Stimulated activated CD4-positive, alpha-beta T cell treated with anti-CD3 and anti-CD28 coated beads, Interleukin-4, amount 100 ng/mL, for 1 hour (primary cell): Measurements from ENCODE around the gene PRR18.

ENCODE experiments used
- DNase-seq: peaks from one replicate; pipeline ENCODE4 v3.0.0-alpha.2; 2020

Gene PRR18

DNA sequence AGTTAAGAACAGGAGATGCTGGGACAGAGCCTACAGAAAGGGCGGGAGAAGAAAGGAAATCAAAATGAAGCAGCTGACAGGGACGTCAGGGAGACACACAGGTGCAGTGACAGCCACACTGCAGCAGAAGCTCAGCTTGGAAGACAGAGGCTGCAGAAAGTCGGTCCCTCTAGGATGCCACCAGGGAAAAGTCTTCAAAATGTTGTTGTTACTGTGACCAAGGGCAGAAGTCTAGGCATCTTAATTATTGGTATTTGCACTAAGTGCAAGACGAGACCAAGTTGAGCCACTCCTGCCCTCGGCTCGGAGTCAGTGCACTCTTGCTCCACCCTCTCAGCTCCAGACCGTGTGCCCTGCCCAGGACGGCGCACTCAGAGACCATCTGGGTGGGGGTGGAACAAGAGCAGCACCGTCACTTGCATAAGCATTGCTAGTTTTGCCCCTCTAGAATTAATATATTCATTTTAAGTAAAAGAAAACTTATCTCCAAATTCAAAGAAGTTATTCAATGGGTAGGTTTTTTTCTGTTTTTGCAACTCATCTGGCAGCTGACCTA, 2.6 kb downstream of the PRR18 start:
- DNase-seq = no peak

DNA sequence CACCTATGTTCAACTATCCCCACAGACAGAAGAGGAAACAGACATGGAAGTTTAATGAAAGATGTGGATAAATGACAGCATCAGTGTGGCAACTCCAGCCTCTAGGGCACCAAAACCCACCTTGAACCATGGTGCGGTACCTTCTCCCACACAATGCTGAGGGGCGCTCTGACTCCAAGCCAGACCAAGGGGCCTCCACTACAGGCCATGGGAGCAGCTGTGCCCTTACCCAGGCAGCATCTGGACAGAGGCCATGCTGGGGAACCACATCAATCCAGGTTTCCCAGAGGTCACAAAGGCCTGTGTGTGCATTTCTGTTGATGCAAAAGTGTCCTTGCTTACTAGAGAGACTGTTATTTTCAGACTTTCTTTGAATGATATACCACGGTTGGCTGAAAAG, 4.1 kb downstream of the PRR18 start:
- DNase-seq = no peak

DNA sequence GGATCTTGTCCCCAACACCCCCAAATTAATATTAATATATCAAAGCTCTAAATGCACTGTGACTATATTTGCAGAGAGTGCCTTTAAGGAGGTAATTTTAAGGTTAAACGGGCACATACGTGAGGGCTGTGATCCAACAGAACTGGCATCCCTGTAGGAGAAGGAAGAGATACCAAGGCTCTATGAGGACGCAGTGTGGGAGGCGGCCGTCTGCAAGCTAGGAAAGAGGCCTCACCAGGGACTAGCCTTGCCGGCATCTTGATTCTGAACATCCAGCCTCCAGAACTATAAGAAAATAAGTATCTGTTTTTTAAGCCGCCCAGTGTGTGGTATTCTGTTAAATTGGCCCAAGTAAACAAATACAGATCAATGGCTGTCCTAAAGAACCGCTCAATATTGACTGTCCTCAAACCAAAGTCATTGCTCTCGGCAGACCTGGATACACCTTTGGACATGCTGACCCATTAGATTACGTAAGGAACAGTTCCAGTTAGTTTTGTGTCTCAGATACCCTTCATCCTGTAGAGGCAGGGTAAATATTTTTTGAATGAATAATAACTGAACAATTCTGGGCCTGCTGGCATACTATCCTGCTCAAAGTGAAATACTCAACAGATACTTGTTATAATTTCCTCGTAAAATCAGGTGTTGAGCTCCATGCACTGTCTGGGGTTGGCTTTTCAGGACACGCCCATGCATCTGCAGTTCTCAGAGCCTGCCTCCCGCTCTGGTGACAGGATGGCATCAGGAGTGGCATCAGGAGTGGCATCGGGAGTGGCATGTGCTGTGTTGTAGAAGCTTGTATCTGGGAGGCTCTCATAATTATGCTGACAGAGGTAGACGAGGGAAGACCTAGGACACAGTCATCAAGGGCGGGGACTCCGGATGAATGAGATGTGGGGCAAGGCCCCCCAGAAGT, 6.3 kb downstream of the PRR18 start:
- DNase-seq = no peak

DNA sequence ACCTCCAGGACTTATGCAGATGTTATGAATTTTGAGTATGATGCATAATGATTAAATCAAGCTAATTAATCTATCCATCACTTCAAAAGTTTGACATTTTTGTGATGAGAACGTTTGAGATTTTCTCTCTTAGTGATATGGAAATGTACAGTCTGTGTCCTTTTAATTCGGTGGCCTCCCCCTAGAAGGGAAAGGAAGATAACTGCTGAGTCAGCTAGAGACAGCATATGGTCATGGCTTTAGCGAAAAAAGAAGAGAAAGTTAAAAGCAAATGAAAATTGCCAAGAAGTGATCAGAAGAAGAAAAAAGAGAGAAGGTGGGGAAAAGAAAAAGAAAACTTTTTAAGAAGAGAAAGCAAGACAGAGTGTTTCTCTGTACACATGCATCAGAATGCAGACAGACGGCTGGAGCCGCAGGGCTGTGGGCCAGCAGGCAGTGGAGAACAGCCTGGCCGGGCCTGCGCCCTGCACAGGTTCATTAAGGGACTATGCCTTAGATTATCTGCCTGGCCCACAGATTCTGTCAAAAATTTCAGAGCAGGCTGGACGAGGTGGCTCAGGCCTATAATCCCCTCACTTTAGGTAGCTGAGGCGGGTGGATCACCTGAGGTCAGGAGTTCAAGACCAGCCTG, 7.7 kb downstream of the PRR18 start:
- no peak for DNase-seq

DNA sequence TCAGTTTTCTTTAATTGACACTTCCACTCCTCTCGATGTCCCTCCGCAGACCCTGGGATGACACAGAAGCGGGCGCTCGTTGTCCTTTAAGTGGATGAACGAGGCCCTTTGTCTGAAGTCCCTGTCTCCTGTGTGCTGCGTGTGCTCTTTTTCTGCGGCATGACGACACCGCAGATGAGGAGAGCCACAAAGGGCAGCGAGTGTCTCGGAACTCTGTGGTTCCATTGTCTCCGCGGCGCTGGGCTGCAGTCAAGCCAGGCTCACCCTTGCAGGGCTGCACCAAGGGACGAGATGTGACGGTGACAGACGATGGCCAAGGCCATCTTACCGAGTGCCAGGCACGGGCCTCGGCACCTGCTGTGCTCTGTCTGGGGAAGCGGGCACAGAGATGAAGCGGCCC, 10.6 kb downstream of the PRR18 start:
- no peak for DNase-seq

DNA sequence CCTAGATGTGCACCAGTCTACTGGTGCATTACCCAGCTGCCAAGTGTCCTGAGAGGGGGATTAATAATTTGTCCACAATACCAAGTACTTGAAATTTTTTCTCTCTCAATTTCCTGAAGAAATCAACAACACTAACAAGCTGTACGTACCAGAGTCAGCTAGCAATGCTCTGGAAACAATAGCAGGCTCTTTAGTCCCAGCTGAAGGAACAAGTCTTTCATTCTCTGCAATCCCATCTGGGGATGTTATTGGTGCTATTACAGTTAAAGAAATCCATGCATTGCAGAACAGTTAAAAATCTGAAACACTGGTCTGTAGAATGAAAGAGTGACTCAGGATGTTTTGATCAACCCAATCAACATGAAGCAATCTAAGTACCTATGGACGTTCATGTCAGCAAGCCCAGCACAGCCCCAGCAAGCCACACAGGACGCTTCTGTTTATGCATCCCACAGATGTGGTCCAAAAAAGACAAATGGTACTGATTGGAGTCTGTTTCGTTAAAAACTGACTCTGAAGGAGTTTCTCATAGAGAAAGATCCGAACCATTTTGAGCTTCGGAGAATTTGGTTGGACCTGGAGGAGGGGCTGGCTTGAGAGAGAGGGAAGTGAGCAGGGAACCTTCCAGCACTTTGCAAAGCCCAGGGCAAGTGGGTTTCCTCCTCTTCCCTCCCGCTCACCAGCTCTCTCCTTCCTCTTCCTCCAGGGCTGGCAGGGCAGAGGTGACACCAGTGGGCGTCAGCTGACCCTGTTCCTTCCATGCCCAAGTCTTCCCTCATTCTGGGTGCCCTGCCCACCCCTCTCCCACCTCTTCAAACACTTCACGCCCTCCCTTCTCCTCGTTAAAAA, 11.9 kb downstream of the PRR18 start:
- no peak for DNase-seq

DNA sequence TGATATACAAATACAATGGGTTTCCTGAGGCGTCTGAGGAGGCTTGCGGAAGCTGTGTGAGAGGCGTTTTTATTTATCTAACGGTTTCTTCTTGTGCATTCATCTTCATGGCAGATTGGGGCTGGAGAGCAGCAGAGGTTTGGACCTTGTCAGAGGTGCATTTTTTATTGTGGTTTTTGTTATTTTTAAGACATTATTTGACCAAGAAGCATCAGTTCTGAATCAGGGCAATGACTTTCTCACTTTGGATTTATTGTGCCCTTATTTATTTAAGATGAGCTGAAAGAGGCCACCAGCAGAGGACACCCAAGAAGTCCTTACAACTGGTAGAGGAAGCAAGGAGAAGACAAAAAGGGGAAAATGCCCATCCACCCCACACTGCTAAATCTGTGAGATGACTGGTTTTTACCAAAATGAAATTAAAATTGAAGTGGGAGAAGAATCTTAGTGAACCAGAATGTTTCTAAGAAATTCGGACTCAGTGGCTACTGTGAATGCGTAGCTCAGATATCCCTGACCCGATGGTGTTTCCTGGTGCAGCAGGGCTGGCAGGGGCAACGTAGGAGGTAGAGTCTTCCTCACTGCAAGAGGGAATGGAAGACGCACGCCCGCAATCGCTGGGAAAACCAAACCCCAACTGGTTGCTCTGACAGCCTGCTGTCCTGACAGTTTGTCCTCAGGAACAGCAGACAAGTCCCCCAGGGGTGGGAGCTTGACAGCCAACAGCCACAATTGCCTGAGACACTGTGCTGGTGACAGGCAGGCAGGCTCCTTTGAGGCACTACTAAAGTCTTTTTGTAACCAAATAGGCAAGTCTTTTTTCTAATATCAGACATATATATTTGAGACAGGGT, 14.2 kb downstream of the PRR18 start:
- DNase-seq = no peak

DNA sequence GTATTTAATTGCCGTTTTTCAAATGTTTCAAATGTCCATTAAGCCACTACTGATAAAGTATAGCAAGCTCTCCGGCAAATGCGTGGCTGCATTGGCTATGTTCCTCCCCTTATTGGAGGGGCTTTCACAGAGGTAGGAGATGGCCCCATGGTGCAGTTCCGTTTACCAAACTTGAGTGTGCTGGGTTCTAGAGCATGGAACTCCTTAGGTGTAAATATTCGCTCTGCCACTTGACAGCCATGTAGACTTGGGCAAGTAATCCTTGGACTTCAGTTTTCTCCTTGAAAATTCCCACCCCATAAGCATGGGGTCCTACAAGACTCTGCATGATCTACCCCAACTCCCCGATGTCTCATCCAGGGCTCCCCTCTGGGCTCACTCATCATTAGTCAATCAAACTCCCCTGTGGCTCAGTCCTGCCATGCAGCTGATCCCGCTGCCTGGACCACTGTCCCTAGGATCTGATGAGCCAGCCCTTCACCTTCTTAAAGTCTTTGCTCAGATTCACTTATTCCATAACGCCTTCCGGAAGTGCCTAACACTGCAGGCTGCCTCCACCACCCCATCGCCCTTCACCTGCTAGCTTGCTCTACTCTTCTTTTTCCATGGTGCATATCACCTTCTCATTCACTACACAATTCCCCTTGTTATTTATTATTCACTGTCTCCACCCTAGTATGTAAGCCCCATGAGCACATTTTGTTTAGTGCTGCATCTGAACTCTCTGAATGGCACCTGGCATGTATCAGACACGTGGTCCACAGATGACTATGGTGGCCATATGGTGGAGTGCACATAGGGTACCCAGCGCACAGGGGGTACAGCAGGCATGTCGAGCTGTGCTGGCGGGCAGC, 18.8 kb downstream of the PRR18 start:
- DNase-seq = no peak

DNA sequence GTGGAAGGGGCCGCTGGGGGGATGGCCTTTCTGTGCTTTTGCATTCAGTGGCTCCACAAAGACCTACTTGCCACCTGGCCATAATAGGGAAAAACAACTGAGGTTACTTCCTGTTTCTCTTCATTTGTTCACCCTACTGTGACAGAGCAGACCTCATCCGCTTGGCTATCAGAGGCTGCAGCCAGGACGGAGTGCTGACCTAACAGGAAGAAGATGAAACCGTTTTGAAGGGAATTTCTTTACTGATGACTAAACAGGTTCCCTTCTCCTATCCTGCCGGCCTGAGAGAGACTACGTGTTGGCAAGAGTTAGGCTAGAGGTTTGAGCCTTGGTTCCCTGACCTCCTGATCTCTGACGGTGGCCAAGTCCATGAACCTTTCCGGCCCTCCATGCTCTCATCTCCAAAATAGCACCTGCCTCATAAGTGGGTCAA, 21.3 kb downstream of the PRR18 start:
- DNase-seq = no peak

DNA sequence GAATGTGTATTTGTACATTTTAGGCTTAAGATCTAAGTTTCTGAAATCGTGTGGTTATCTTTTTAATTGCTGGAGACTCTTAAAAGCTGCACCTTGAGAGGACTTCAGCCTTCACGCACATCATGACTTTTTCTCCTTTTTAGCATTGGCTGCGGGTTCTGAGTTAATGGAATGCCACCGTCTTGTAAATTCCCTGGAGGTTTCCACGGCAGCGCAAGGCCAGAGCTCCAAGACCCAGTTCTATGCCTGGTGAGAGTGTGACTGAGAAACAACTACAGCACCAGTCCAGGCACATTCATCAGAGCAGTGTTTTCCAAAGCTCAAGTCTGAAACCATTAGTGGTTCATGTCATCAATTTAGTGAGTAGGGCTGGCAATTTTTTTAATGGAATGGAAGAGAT, 23.0 kb downstream of the PRR18 start:
- DNase-seq = no peak

DNA sequence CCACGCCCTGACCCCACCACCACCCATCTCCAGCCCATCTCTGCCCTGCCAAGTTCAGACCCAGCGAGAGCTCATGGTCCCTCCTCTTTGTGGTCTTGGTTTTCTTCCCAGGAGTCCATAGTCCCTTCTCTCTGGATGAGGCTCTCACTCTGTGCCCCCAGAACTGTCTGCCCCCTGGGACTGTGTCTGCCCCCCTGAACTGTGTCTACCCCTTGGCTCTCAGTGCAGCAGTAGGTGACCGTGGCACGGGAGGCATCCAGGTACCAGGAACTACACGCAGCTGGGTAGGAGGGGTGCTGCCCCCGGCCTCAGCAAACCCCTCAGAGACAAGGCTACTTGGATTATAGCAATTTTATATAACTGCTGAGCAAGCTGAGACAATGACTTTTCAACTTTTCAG, 23.6 kb downstream of the PRR18 start:
- DNase-seq = no peak

DNA sequence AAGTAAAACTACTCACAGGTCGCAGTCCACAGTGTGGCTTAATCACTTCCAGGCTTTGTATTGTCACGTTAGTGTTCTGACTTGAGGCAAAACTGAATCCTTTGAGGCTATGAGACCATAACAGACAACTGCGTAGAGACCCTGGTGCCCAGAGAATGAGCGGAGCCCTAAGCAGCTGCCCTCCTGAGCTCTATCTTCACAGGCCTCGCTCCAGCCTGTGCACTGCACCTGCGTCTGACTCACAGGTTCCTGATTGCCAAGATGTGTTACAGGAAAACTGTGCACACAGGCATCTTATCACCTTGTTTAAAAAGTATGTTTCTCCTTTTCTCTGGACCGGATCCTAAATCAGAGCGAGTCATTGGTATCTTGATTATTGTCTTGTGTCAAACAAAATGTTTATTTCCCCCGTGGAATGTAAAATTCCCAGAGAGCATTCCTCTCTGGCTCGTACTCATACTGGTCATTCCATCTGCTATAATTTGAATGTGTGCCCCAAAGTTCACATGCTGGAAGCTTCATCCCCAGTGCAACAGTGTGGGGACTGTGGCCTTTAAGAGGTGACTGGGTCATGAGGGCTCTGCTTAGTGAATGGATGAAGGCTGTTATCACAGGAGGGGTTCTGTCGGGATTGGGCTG, 25.7 kb downstream of the PRR18 start:
- no peak for DNase-seq

DNA sequence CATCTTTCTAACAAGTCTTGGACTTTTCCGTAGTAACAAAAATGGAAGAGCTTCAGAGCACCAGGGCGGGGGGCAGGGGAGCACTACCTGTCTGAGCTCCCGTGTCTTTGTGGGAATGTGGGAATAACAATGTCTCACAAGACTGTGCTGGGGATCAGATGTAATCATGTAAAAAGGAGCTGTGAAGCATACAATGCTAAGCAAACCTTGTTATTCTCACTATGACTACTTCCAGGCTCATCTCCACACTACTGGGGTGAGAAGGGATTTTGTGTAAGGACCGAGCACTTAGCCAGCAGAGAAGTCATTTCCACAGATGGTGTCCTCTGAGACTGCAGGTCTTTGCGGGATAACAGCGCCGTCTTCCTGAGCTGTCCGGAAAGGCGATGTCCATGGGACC, 27.1 kb downstream of the PRR18 start:
- no peak for DNase-seq

DNA sequence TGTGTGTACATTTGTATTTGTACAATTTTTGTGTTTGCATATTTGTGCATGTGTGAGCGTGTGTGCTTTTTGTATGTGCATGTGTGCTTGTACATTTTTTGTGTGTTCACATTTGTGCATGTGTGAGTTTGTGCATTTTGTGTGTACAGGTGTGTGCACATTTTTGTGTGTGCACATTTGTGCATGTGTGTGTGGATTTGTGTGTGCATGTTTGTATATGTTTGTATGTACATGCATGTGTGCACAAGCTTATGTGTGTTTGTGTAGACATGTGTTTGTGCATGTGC, 28.9 kb downstream of the PRR18 start:
- no peak for DNase-seq

DNA sequence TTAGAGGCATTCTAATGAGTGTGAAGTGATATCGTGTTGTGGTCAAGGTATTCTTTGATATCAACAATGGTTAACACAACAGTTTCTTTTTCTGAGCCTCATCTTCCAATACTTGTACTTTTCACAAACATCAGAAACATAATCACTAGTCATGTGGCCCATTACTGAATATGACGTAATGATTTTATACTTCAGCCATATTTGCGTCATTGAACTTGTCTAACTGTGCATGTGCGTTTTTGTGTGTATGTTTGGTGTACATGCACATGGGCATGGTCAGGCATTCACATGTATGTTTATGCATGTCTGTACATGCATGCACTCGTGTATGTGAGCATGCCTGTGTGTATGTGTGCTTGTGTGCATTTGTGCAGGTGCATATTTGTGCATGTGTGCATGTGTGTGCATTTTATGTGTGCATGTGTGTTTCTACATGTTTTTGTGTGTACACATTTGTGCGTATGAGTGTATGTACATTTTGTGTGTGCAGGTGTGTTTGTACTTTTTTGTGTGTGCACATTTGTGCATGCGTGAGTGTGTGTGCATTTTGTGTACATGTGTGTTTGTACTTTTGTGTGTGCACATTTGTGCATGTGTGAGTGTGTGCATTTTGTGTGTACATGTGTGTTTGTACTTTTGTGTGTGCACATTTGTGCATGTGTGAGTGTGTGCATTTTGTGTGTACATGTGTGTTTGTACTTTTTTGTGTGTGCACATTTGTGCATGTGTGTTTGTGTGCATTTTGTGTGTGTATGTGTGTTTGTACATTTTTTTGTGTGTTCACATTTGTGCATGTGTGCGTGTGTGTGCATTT, 29.4 kb downstream of the PRR18 start:
- no peak for DNase-seq

DNA sequence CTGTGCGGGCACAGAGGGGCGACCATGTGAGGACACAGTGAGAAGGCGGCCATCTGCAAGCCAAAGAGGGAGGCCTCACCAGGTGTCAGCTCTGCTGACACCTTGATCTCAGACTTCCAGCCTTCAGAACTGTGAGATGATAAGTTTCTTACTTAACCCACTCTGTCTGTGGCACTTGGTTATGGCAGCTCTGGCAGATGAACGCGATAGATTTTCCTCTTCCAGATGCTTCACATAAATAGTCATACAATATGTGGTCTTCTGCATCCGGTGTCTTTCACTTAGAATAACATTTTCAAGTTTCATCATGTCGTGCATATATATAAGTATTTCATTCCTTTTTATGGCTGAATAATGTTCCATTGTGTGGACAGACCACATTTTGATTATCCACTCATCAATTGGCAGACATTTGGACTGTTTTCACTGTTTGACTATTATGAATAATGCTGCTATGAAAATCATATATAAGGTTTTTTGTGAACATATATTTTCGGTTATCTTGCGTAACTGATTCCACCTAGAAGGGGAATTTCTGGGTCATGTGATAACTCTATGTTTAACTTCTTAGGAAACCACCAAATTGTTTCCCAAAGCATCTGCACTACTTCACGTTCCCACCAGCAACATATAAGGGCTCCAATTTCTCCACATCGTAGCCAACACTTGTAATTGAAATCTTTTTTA, 30.2 kb downstream of the PRR18 start:
- no peak for DNase-seq

DNA sequence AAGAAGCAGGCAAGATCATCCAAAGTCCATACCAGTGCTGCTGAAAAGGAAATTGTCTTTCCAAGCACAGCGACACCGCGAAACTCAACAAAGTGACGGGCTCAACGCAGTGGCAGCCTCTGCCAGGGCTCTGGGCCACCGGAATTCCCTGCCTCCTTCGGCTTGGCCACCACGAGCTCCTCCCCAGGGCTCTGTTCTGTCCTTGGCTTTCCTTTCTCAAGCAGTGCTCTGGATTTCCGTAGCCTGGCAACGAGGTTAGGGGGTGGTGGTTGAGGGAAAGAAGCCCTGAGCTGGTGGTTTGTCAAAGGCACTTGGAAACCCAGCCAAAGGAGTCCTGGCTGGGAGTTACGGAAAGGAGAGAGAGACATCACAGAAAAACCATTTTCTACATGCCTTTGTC, 31.2 kb downstream of the PRR18 start:
- no peak for DNase-seq

DNA sequence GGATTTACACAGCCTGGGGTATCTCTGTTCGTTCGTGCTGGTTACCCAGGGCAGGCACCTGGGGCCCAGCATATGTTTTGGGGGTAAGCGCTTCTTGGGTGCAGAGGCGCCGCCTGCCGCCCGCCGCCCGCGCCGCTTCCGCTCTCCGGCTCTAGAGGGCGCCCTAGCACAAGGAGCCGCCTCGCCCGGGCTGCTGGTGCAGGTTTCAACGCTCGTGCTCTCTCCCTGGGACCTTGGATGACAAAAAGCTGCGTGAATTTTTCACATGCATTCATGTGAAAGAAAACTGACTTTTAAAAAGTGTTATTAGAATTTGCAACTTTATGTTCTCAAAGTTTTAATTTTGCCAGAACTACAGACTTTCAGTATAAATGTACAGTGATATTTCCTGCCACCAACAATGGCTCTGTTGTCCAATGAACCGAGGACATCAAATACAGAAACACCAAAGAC, 32.5 kb downstream of the PRR18 start:
- DNase-seq = peak; percentile 83

DNA sequence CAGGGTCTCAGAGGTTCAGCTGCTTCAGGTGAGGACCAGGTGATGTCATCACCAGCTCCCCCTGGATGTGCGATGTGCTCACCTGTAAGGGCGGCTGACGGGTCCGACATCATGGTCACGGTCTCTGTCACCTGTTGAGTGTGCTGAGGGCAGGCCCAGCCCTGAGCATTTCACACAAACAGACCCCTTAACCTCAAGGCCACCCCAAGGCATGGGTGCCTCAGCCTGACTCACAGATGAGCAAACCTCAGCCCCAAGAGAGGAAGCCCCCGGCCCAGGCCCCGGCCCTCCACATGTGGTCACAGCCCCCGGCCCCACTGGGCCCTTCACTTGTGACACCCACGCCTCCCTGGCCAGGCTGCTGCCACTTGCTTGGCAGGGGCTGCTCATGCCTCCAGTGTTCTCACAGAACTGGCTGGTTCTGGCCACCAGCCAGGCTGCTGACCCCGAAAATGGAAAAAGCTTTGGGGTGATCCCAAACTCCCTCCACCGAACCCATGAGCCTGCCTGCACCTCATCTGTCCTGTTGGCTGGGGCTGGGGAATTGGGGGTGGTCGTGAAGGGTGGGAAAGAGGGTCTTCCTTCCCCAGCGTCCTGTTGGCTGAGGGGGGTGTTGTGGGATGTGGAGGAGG, 33.3 kb downstream of the PRR18 start:
- DNase-seq = no peak
